WTC11 (cell line): ENCODE measurements around the gene ADD1. TPM values are rescaled to one million over a fixed set of nuclear protein-coding genes. Genes with fewer than 3 reads are reported as not detected.
A peak's percentile ranks its signal among the peaks of the same experiment; 100 is the strongest.

Experiments
- ATAC-seq: fragments of 200-7000 bp; cut with Tn5 transposase; 2 replicates; pipeline ENCODE4 v1.10.0; 2021; ENCODE audit warnings: mild to moderate bottlenecking, moderate library complexity
- CTCF ChIA-PET: fragments of 300-600 bp; sonication (Branson Sonifier 250); formaldehyde crosslinking; loops from one replicate; lab custom pipeline; 2021; ENCODE audit warnings: antibody characterized with exemption; lab: Charles Lee
- POLR2A ChIA-PET: fragments of 350-600 bp; sonication (Branson Sonifier 250); formaldehyde crosslinking; loops from one replicate; lab custom pipeline; 2021; ENCODE audit warnings: antibody characterized with exemption; lab: Charles Lee
- DNase-seq: peaks from one replicate; pipeline ENCODE4 v3.0.0; 2021; ENCODE audit warnings: low spot score
- H3K27ac Mint-ChIP-seq: 2 replicates; pipeline ENCODE4 v1.8.0; 2021; ENCODE audit warnings: mixed read lengths
- H3K27me3 Mint-ChIP-seq: 2 replicates; pipeline ENCODE4 v1.8.0; 2021; ENCODE audit warnings: low read depth, mild to moderate bottlenecking, moderate library complexity, mixed read lengths
- H3K36me3 Mint-ChIP-seq: 2 replicates; pipeline ENCODE4 v1.8.0; 2021; ENCODE audit warnings: mixed read lengths
- H3K4me1 Mint-ChIP-seq: 2 replicates; pipeline ENCODE4 v1.8.0; 2022; ENCODE audit warnings: mixed read lengths
- H3K4me3 Mint-ChIP-seq: 2 replicates; pipeline ENCODE4 v1.8.0; 2021; ENCODE audit warnings: mild to moderate bottlenecking, moderate library complexity, mixed read lengths
- H3K9me3 Mint-ChIP-seq: 2 replicates; pipeline ENCODE4 v1.8.0; 2021; ENCODE audit warnings: mixed read lengths
- ELF4 ChIP-seq: sonication (generic); formaldehyde crosslinking; IDR thresholded peaks from 2 replicates; pipeline ENCODE4 v1.8.1; 2022; ENCODE audit warnings: low read depth, mild to moderate bottlenecking, moderate library complexity, missing genetic modification reagents
- FOXK1 ChIP-seq: sonication (generic); formaldehyde crosslinking; IDR thresholded peaks from 2 replicates; pipeline ENCODE4 v1.8.0; 2022; ENCODE audit warnings: mild to moderate bottlenecking, moderate library complexity, missing genetic modification reagents
- GABPB1 ChIP-seq: sonication (generic); formaldehyde crosslinking; IDR thresholded peaks from 2 replicates; pipeline ENCODE4 v1.8.1; 2023; ENCODE audit warnings: mild to moderate bottlenecking, missing genetic modification reagents
- JUN ChIP-seq: sonication (generic); formaldehyde crosslinking; IDR thresholded peaks from 2 replicates; pipeline ENCODE4 v1.8.0; 2023; ENCODE audit warnings: mild to moderate bottlenecking, missing genetic modification reagents
- MAX ChIP-seq: sonication (generic); formaldehyde crosslinking; IDR thresholded peaks from 2 replicates; pipeline ENCODE4 v1.8.0; 2022; ENCODE audit warnings: mild to moderate bottlenecking, missing genetic modification reagents
- MYBL2 ChIP-seq: sonication (generic); formaldehyde crosslinking; IDR thresholded peaks from 2 replicates; pipeline ENCODE4 v1.8.1; 2023; ENCODE audit warnings: mild to moderate bottlenecking, moderate library complexity, missing genetic modification reagents
- SMAD3 ChIP-seq: sonication (generic); formaldehyde crosslinking; IDR thresholded peaks from 2 replicates; pipeline ENCODE4 v1.8.0; 2022; ENCODE audit warnings: missing genetic modification reagents, mild to moderate bottlenecking, borderline replicate concordance
- ZNF121 ChIP-seq: sonication (generic); formaldehyde crosslinking; IDR thresholded peaks from 2 replicates; pipeline ENCODE4 v1.8.0; 2023; ENCODE audit warnings: missing genetic modification reagents
- ZNF219 ChIP-seq: sonication (generic); formaldehyde crosslinking; IDR thresholded peaks from 2 replicates; pipeline ENCODE4 v1.8.0; 2023; ENCODE audit warnings: missing genetic modification reagents, mild to moderate bottlenecking, borderline replicate concordance
- ZNF232 ChIP-seq: sonication (generic); formaldehyde crosslinking; IDR thresholded peaks from 2 replicates; pipeline ENCODE4 v1.8.0; 2022; ENCODE audit warnings: mild to moderate bottlenecking, missing genetic modification reagents
- total RNA-seq: library from RNA; stranded (reverse); gene quantifications from 3 replicates; pipeline ENCODE4 v1.2.3, GENCODE V29; 2021
- TF ChIP-seq, protein P1 (sequence below): sonication (generic); formaldehyde crosslinking; IDR thresholded peaks from 2 replicates; pipeline ENCODE4 v1.8.0; 2022; ENCODE audit warnings: missing genetic modification reagents
- TF ChIP-seq, protein P2 (sequence below): sonication (generic); formaldehyde crosslinking; IDR thresholded peaks from 2 replicates; pipeline ENCODE4 v1.8.0; 2022; ENCODE audit warnings: mild to moderate bottlenecking, missing genetic modification reagents
- TF ChIP-seq, protein P3 (sequence below): sonication (generic); formaldehyde crosslinking; IDR thresholded peaks from 2 replicates; pipeline ENCODE4 v1.8.0; 2022; ENCODE audit warnings: mild to moderate bottlenecking, missing genetic modification reagents
- TF ChIP-seq, protein P4 (sequence below): fragments of 250-450 bp; sonication (Bioruptor Pico); IDR thresholded peaks from 2 replicates; pipeline ENCODE4 v1.8.0; 2021; ENCODE audit warnings: mild to moderate bottlenecking
- TF ChIP-seq, protein P5 (sequence below): sonication (generic); formaldehyde crosslinking; IDR thresholded peaks from 2 replicates; pipeline ENCODE4 v1.8.1; 2023; ENCODE audit warnings: mild to moderate bottlenecking, missing genetic modification reagents, moderate library complexity
- TF ChIP-seq, protein P6 (sequence below): sonication (generic); formaldehyde crosslinking; IDR thresholded peaks from 2 replicates; pipeline ENCODE4 v1.8.0; 2023; ENCODE audit warnings: mild to moderate bottlenecking, missing genetic modification reagents
- TF ChIP-seq, protein P7 (sequence below): fragments of 250-450 bp; sonication (Bioruptor Pico); IDR thresholded peaks from 2 replicates; pipeline ENCODE4 v1.9.0; 2021; ENCODE audit warnings: mild to moderate bottlenecking

The ADD1 gene
- total RNA-seq, 1 experiment from 2014 or later: 178 TPM

DNA sequence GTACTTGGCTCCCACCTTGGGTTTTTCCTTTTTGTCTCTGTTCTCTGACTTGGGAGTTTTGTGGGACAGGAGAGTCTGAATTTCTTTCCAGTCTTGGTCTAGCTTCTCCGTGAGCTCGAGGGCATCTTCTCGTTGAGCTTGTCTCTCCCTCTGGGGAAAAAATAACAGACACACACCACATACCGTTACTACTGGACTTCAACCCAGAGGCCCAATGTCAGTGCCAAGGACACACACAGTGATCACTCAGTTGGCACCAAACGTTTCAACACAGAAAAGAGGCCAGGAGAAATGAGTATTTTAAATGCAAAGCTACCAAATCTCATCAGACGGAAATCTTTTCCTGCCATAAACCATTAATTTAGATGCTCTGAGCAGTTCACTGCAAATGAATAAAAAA lies 109.9 kb downstream of the ADD1 start:
- ATAC-seq: no peak
- Mint-ChIP-seq H3K4me3 (no peak overlapping the region), H3K27me3 (no peaks in the 10 kb centered on the region), H3K36me3 (peaks cover 94% of the 10 kb centered on the region), H3K4me1 (peaks cover 2% of the 10 kb centered on the region), H3K27ac (no peak overlapping the region), H3K9me3 (peaks cover 29% of the 10 kb centered on the region)
- TF ChIP-seq ELF4 (CRISPR knock-in tag): no peak
- TF ChIP-seq, protein P1, sequence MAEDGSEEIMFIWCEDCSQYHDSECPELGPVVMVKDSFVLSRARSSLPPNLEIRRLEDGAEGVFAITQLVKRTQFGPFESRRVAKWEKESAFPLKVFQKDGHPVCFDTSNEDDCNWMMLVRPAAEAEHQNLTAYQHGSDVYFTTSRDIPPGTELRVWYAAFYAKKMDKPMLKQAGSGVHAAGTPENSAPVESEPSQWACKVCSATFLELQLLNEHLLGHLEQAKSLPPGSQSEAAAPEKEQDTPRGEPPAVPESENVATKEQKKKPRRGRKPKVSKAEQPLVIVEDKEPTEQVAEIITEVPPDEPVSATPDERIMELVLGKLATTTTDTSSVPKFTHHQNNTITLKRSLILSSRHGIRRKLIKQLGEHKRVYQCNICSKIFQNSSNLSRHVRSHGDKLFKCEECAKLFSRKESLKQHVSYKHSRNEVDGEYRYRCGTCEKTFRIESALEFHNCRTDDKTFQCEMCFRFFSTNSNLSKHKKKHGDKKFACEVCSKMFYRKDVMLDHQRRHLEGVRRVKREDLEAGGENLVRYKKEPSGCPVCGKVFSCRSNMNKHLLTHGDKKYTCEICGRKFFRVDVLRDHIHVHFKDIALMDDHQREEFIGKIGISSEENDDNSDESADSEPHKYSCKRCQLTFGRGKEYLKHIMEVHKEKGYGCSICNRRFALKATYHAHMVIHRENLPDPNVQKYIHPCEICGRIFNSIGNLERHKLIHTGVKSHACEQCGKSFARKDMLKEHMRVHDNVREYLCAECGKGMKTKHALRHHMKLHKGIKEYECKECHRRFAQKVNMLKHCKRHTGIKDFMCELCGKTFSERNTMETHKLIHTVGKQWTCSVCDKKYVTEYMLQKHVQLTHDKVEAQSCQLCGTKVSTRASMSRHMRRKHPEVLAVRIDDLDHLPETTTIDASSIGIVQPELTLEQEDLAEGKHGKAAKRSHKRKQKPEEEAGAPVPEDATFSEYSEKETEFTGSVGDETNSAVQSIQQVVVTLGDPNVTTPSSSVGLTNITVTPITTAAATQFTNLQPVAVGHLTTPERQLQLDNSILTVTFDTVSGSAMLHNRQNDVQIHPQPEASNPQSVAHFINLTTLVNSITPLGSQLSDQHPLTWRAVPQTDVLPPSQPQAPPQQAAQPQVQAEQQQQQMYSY (CRISPR knock-in tag): no peak
- no peak for TF ChIP-seq MYBL2
- no peak for TF ChIP-seq ZNF232
- ChIA-PET POLR2A (interaction anchor here (1.3 kb wide), 1 partner anchor 10 kb away, joined by 3 read pairs; no protein-coding TSS in a partner anchor), CTCF (interaction anchor here (1.2 to 1.6 kb wide), 6 partner anchors 10 to 222 kb away, joined by 3 to 11 read pairs (median 6); partner anchors contain the start of genes GRK4, NOP14 and TNIP2)
- no peak for DNase-seq

DNA sequence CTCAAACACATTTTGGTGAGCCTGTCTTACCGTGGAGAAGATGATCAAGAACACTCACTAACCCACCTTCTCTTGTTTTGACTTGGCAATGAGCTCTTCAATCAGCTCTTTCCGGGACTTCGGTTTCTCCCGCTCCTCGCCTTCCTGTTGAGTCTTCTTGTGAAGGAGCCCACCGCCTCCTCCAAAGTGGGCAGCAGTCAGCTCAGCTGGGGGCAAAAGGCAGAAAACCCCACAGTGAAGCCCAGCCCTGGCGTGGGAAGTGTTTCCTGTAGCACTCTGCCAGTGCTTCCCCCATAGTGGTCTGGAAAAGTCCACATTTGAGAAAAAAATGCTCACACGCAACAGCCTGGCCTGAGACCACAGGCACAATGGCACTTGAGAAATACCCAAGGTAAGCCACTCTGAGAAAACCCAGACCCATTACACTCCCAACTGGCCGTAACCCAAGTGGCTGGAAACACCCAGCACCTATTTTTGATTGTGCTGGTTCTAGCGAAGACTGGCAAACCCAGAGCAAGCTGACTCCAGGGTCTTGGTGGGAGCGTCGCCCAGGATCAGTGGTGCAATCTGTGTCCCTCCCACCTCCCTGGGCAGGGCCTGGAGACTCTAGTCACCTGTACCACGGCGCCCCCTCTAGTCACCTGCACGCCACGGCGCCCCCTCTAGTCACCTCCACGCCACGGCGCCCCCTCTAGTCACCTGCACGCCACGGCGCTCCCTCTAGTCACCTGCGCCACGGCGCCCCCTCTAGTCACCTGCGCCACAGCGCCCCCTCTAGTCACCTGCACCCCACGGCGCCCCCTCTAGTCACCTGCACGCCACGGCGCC lies 110.9 kb downstream of the ADD1 start:
- Mint-ChIP-seq H3K4me3 (no peak overlapping the region), H3K27ac (no peak overlapping the region), H3K27me3 (no peaks in the 10 kb centered on the region), H3K9me3 (peaks cover 29% of the 10 kb centered on the region), H3K36me3 (peaks cover 92% of the 10 kb centered on the region), H3K4me1 (peaks cover 7% of the 10 kb centered on the region)
- ATAC-seq (peak; percentile 89), DNase-seq (peak; percentile 75)
- POLR2A ChIA-PET: interaction anchor here (1.3 kb wide), 1 partner anchor 12 kb away, joined by 3 read pairs; no protein-coding TSS in a partner anchor
- CTCF ChIA-PET: interaction anchor here (1.2 to 1.6 kb wide), 6 partner anchors 9 to 223 kb away, joined by 3 to 11 read pairs (median 6); partner anchors contain the start of genes GRK4, NOP14 and TNIP2
- TF ChIP-seq, protein P2, sequence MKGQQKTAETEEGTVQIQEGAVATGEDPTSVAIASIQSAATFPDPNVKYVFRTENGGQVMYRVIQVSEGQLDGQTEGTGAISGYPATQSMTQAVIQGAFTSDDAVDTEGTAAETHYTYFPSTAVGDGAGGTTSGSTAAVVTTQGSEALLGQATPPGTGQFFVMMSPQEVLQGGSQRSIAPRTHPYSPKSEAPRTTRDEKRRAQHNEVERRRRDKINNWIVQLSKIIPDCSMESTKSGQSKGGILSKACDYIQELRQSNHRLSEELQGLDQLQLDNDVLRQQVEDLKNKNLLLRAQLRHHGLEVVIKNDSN: 0 out of 2 replicates have a peak, but pooled peaks have one; percentile 36
- 0 out of 2 replicates have a peak, but pooled peaks have one; percentile 19 for TF ChIP-seq JUN (CRISPR knock-in tag)
- TF ChIP-seq MAX (CRISPR knock-in tag): no peak
- TF ChIP-seq SMAD3: no peak
- TF ChIP-seq, protein P3, sequence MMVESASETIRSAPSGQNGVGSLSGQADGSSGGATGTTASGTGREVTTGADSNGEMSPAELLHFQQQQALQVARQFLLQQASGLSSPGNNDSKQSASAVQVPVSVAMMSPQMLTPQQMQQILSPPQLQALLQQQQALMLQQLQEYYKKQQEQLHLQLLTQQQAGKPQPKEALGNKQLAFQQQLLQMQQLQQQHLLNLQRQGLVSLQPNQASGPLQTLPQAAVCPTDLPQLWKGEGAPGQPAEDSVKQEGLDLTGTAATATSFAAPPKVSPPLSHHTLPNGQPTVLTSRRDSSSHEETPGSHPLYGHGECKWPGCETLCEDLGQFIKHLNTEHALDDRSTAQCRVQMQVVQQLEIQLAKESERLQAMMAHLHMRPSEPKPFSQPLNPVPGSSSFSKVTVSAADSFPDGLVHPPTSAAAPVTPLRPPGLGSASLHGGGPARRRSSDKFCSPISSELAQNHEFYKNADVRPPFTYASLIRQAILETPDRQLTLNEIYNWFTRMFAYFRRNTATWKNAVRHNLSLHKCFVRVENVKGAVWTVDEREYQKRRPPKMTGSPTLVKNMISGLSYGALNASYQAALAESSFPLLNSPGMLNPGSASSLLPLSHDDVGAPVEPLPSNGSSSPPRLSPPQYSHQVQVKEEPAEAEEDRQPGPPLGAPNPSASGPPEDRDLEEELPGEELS (CRISPR knock-in tag): no peak
- no peak for TF ChIP-seq ZNF121
- TF ChIP-seq, protein P4, sequence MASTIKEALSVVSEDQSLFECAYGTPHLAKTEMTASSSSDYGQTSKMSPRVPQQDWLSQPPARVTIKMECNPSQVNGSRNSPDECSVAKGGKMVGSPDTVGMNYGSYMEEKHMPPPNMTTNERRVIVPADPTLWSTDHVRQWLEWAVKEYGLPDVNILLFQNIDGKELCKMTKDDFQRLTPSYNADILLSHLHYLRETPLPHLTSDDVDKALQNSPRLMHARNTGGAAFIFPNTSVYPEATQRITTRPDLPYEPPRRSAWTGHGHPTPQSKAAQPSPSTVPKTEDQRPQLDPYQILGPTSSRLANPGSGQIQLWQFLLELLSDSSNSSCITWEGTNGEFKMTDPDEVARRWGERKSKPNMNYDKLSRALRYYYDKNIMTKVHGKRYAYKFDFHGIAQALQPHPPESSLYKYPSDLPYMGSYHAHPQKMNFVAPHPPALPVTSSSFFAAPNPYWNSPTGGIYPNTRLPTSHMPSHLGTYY (CRISPR knock-in tag): no peak
- TF ChIP-seq, protein P5, sequence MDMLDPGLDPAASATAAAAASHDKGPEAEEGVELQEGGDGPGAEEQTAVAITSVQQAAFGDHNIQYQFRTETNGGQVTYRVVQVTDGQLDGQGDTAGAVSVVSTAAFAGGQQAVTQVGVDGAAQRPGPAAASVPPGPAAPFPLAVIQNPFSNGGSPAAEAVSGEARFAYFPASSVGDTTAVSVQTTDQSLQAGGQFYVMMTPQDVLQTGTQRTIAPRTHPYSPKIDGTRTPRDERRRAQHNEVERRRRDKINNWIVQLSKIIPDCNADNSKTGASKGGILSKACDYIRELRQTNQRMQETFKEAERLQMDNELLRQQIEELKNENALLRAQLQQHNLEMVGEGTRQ (CRISPR knock-in tag): peak; percentile 16; the same call in 1 of the 2 replicates
- TF ChIP-seq, protein P6, sequence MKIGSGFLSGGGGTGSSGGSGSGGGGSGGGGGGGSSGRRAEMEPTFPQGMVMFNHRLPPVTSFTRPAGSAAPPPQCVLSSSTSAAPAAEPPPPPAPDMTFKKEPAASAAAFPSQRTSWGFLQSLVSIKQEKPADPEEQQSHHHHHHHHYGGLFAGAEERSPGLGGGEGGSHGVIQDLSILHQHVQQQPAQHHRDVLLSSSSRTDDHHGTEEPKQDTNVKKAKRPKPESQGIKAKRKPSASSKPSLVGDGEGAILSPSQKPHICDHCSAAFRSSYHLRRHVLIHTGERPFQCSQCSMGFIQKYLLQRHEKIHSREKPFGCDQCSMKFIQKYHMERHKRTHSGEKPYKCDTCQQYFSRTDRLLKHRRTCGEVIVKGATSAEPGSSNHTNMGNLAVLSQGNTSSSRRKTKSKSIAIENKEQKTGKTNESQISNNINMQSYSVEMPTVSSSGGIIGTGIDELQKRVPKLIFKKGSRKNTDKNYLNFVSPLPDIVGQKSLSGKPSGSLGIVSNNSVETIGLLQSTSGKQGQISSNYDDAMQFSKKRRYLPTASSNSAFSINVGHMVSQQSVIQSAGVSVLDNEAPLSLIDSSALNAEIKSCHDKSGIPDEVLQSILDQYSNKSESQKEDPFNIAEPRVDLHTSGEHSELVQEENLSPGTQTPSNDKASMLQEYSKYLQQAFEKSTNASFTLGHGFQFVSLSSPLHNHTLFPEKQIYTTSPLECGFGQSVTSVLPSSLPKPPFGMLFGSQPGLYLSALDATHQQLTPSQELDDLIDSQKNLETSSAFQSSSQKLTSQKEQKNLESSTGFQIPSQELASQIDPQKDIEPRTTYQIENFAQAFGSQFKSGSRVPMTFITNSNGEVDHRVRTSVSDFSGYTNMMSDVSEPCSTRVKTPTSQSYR (CRISPR knock-in tag): no peak
- no peak for TF ChIP-seq GABPB1 (CRISPR knock-in tag)
- TF ChIP-seq, protein P7, sequence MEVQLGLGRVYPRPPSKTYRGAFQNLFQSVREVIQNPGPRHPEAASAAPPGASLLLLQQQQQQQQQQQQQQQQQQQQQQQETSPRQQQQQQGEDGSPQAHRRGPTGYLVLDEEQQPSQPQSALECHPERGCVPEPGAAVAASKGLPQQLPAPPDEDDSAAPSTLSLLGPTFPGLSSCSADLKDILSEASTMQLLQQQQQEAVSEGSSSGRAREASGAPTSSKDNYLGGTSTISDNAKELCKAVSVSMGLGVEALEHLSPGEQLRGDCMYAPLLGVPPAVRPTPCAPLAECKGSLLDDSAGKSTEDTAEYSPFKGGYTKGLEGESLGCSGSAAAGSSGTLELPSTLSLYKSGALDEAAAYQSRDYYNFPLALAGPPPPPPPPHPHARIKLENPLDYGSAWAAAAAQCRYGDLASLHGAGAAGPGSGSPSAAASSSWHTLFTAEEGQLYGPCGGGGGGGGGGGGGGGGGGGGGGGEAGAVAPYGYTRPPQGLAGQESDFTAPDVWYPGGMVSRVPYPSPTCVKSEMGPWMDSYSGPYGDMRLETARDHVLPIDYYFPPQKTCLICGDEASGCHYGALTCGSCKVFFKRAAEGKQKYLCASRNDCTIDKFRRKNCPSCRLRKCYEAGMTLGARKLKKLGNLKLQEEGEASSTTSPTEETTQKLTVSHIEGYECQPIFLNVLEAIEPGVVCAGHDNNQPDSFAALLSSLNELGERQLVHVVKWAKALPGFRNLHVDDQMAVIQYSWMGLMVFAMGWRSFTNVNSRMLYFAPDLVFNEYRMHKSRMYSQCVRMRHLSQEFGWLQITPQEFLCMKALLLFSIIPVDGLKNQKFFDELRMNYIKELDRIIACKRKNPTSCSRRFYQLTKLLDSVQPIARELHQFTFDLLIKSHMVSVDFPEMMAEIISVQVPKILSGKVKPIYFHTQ (CRISPR knock-in tag): no peak
- TF ChIP-seq ZNF219 (CRISPR knock-in tag): no peak
- no peak for TF ChIP-seq FOXK1
